ENCODE data around the gene ZNF428. TPM values are rescaled to one million over a fixed set of nuclear protein-coding genes. Genes with fewer than 3 reads are reported as not detected.

ZNF428 gene
- total and polyA plus RNA-seq, 4 donors = 27.9 to 95.3 (median 46.2) TPM

- WGBS, 2 donors = 95 to 97% methylated on average over 19 of the region's 19 CpGs
- H3K4me1 ChIP-seq (ENCODE audit: control insufficient read depth in 5 of 5, insufficient read depth in 5 of 5, low read length in 5 of 5) = peaks cover 0 to 28% (median 8%) of the 10 kb centered on the region in 5 donors
- DNase-seq = no peak
- H3K9ac ChIP-seq (ENCODE audit: insufficient read depth in 1 of 2, low read length in 2 of 2) = no peak overlapping the region
- peaks cover 3 to 21% (median 5%) of the 10 kb centered on the region in 4 donors for H3K36me3 ChIP-seq (ENCODE audit: control insufficient read depth in 4 of 4, insufficient read depth in 4 of 4, low read length in 4 of 4)
- no peak overlapping the region for H3K4me3 ChIP-seq
- no peak for ATAC-seq (ENCODE audit: insufficient read depth, low FRiP score)
- no peaks in the 10 kb centered on the region for H3K9me3 ChIP-seq (ENCODE audit: control insufficient read depth in 4 of 4, insufficient read depth in 3 of 4, low read length in 3 of 4)
- no peaks in the 10 kb centered on the region for H3K27me3 ChIP-seq (ENCODE audit: control insufficient read depth in 3 of 3, insufficient read depth in 3 of 3, low read length in 2 of 3)
- no peak overlapping the region for H3K27ac ChIP-seq (ENCODE audit: low read depth in 1 of 2, low read length in 1 of 2)
- TF ChIP-seq, protein P1, sequence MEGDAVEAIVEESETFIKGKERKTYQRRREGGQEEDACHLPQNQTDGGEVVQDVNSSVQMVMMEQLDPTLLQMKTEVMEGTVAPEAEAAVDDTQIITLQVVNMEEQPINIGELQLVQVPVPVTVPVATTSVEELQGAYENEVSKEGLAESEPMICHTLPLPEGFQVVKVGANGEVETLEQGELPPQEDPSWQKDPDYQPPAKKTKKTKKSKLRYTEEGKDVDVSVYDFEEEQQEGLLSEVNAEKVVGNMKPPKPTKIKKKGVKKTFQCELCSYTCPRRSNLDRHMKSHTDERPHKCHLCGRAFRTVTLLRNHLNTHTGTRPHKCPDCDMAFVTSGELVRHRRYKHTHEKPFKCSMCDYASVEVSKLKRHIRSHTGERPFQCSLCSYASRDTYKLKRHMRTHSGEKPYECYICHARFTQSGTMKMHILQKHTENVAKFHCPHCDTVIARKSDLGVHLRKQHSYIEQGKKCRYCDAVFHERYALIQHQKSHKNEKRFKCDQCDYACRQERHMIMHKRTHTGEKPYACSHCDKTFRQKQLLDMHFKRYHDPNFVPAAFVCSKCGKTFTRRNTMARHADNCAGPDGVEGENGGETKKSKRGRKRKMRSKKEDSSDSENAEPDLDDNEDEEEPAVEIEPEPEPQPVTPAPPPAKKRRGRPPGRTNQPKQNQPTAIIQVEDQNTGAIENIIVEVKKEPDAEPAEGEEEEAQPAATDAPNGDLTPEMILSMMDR (IDR thresholded peaks at IDR 0.05; ENCODE audit: control extremely low read depth, extremely low read depth) = no peak
Measured at GRCh38 chr19:43598445-43599240, 20.8 kb downstream of the ZNF428 start.

DNA sequence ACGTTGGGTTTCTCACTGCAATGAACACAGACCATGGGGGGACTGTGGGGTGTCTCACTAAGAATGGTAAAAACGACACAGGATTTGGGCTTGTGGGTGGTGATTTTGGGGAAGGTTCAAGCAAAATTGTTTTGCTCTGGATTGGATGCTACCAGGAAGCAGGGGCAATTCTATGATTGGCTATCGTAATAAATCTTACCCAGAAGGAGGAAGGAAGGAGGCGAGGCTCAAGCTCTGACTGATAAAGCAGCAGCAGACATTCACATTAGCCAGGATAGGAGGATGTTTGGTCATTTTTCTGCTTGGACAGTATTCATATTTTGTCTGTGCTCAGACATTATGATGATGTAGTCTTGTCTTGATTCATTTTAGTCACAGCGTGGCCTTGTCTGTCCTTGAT lies 21.6 kb downstream of the ZNF428 start:
- no peak for ATAC-seq (ENCODE audit: insufficient read depth, low FRiP score)
- Histone ChIP-seq H3K9ac (ENCODE audit: insufficient read depth in 1 of 2, low read length in 2 of 2) (peak overlapping the region in 1 of 2 donors; percentile 95), H3K27ac (ENCODE audit: low read depth in 1 of 2, low read length in 1 of 2) (no peak overlapping the region)

DNA sequence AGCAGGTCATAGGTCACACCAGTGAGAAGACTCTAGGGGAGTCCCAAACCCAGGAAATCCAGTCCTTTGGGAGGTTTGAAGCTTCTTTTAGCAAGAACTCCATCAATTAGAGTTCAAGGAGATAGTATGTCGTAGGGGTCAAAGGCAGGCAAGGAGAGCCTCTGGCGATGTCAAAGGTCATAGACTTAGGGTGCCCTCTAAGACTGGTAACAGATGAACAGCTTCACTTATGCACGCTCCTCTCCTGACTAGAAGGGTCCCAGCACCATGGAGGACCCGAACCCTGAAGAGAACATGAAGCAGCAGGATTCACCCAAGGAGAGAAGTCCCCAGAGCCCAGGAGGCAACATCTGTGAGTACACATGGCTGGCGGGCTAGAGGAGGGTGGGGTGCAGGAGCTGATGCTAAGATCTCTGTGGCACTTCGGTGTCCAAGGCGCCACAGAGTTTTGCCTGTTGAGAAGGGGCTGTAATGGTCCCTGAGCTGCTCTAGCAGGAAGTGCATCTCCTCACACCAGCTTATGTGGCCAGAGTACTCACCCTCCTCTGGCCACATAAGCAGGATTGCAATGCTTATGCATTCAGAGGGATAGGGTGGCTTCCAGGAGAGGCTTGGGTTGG lies 22.5 kb downstream of the ZNF428 start:
- Histone ChIP-seq H3K9me3 (ENCODE audit: control insufficient read depth in 4 of 4, insufficient read depth in 3 of 4, low read length in 3 of 4) (no peaks in the 10 kb centered on the region), H3K27me3 (ENCODE audit: control insufficient read depth in 3 of 3, insufficient read depth in 3 of 3, low read length in 2 of 3) (no peaks in the 10 kb centered on the region), H3K36me3 (ENCODE audit: control insufficient read depth in 4 of 4, insufficient read depth in 4 of 4, low read length in 4 of 4) (peaks cover 0 to 34% (median 14%) of the 10 kb centered on the region in 4 donors), H3K4me1 (ENCODE audit: control insufficient read depth in 5 of 5, insufficient read depth in 5 of 5, low read length in 5 of 5) (peaks cover 0 to 29% (median 8%) of the 10 kb centered on the region in 5 donors), H3K27ac (ENCODE audit: low read depth in 1 of 2, low read length in 1 of 2) (peak overlapping the region; percentile 94 to 97), H3K9ac (ENCODE audit: insufficient read depth in 1 of 2, low read length in 2 of 2) (peak overlapping the region; percentile 95 to 97), H3K4me3 (peak overlapping the region; percentile 58)
- no peak for ATAC-seq (ENCODE audit: insufficient read depth, low FRiP score)
- 25 to 27% methylated on average over 7 of the region's 7 CpGs for WGBS, 2 donors
- peak in 1 of 3 donors; percentile 16 for DNase-seq
- TF ChIP-seq, protein P1 (IDR thresholded peaks at IDR 0.05; ENCODE audit: control extremely low read depth, extremely low read depth) = no peak

More for the DNA sequence above, 21.6 kb downstream of the ZNF428 start:
- TF ChIP-seq, protein P1 (IDR thresholded peaks at IDR 0.05; ENCODE audit: control extremely low read depth, extremely low read depth) = no peak
- no peak for DNase-seq
- peaks cover 0 to 29% (median 8%) of the 10 kb centered on the region in 5 donors for H3K4me1 ChIP-seq (ENCODE audit: control insufficient read depth in 5 of 5, insufficient read depth in 5 of 5, low read length in 5 of 5)
- H3K36me3 ChIP-seq (ENCODE audit: control insufficient read depth in 4 of 4, insufficient read depth in 4 of 4, low read length in 4 of 4) = peaks cover 0 to 28% (median 10%) of the 10 kb centered on the region in 4 donors
- H3K9me3 ChIP-seq (ENCODE audit: control insufficient read depth in 4 of 4, insufficient read depth in 3 of 4, low read length in 3 of 4) = no peaks in the 10 kb centered on the region
- H3K4me3 ChIP-seq = no peak overlapping the region
- no peaks in the 10 kb centered on the region for H3K27me3 ChIP-seq (ENCODE audit: control insufficient read depth in 3 of 3, insufficient read depth in 3 of 3, low read length in 2 of 3)
- WGBS, 2 donors = 29 to 38% methylated on average over 5 of the region's 5 CpGs

Data from lung (tissue), 12 donors.